VCaP (cell line): ENCODE measurements around the gene FKBP10.

Experiments used
- H3K27ac ChIP-seq: fragments of 450-650 bp; 2 replicates; pipeline ENCODE4 v1.5.1; 2017
- TF ChIP-seq, protein P1 (sequence below): fragments of 450-650 bp; conservative IDR thresholded peaks from 2 replicates; pipeline ENCODE4 v1.5.1; 2017; ENCODE audit warnings: mild to moderate bottlenecking, moderate library complexity

The FKBP10 gene

DNA sequence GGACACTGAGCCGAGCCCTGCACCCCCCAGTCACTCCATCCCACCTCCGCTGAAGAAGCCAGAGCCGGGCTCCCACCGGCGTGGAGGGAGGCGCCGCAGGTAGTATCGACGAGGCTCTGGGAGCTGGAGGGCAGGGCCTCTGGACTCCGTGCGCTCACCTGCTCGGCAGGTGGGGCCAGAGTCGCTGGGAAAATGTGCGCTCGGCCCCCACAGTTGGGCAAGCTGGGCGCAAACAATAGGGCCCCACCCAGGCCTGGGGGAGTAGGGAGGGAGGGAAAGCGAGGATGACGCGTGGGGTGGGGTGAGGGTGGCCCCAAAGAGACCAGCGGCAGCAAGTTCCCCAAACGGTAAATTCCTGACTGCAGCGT lies 27.0 kb upstream of the FKBP10 start:
- peak overlapping the region; percentile 83 for H3K27ac ChIP-seq
- TF ChIP-seq, protein P1, sequence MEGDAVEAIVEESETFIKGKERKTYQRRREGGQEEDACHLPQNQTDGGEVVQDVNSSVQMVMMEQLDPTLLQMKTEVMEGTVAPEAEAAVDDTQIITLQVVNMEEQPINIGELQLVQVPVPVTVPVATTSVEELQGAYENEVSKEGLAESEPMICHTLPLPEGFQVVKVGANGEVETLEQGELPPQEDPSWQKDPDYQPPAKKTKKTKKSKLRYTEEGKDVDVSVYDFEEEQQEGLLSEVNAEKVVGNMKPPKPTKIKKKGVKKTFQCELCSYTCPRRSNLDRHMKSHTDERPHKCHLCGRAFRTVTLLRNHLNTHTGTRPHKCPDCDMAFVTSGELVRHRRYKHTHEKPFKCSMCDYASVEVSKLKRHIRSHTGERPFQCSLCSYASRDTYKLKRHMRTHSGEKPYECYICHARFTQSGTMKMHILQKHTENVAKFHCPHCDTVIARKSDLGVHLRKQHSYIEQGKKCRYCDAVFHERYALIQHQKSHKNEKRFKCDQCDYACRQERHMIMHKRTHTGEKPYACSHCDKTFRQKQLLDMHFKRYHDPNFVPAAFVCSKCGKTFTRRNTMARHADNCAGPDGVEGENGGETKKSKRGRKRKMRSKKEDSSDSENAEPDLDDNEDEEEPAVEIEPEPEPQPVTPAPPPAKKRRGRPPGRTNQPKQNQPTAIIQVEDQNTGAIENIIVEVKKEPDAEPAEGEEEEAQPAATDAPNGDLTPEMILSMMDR, result no peak

GRCh38 chr17:41786227-41787020 lies 26.4 kb upstream of the FKBP10 start, which contains the start of gene JUP:
TSS of gene JUP (minus strand) at chr17:41786711. CDS start at chr17:41771854, 14,857 bp downstream.
- peak within 1 kb of the TSS; percentile 83 for H3K27ac ChIP-seq
- TF ChIP-seq, protein P1, result peak; percentile 83

GRCh38 chr17:41787021-41787418 lies 25.8 kb upstream of the FKBP10 start:
- H3K27ac ChIP-seq, result peak overlapping the region; percentile 83
- TF ChIP-seq, protein P1, result no peak

- TF ChIP-seq, protein P1, result no peak
- H3K27ac ChIP-seq, result peak overlapping the region; percentile 63
These were observed 19.7 kb upstream of the FKBP10 start for GRCh38 chr17:41792845-41793783.

- H3K27ac ChIP-seq, result peak overlapping the region; percentile 63
- TF ChIP-seq, protein P1, result no peak
These were observed 18.8 kb upstream of the FKBP10 start for GRCh38 chr17:41793784-41794539.

DNA sequence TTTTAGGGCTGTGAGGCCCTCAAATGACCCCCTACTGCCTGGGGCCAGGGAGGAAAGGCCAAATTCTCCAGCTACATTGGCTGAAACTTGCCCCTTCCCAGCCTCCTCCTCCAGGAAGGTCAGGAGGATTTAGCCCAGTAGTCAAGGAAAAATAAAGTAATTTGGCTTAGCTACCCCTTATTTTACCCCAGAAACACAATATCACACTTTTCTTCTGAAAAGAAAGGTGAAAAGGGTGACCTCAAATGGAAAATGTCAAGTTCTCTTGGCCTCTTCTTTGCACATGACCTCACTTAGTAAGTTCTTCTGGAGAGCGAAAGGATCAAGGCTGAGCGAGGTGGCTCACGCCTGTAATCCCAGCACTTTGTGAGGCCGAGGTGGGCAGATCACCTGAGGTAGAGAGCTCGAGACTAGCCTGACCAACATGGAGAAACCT lies 18.2 kb upstream of the FKBP10 start:
- TF ChIP-seq, protein P1, result no peak
- peak overlapping the region; percentile 63 for H3K27ac ChIP-seq
